Astrocyte of the hippocampus (primary cell): Measurements from ENCODE around the gene KLHDC4.

Experiments used
- DNase-seq: peaks from one replicate; pipeline ENCODE4 v3.0.0; 2011; ENCODE audit warnings: low read depth, low spot score

The KLHDC4 gene

GRCh38 chr16:87661561-87661960 is 104.2 kb downstream of the KLHDC4 start:
- DNase-seq = peak; percentile 80

GRCh38 chr16:87658564-87659225 is 107.1 kb downstream of the KLHDC4 start:
- no peak for DNase-seq
